SJSA1 (cell line): Measurements from ENCODE around the gene WDR17. TPM values are rescaled to one million over a fixed set of nuclear protein-coding genes. Genes with fewer than 3 reads are reported as not detected.

Experiments
- DNase-seq, 2 experiments: peaks; one replicate each; pipeline ENCODE4 v3.0.0-alpha.2; 2015 to 2020; ENCODE audit warnings: low spot score in 2 of 2, low read depth in 1 of 2
- H3K27ac ChIP-seq: fragments of 250-450 bp; sonication (Bioruptor Pico); 2 replicates; pipeline ENCODE4 v1.5.1; 2020; ENCODE audit warnings: mild to moderate bottlenecking, moderate library complexity
- H3K27me3 ChIP-seq: fragments of 250-450 bp; sonication (Bioruptor Pico); replicated peaks from 2 replicates; pipeline ENCODE4 v1.5.1; 2020; ENCODE audit warnings: mild to moderate bottlenecking, moderate library complexity
- H3K36me3 ChIP-seq: fragments of 250-450 bp; sonication (Bioruptor Pico); 2 replicates; pipeline ENCODE4 v1.5.1; 2020; ENCODE audit warnings: mild to moderate bottlenecking
- H3K4me1 ChIP-seq: fragments of 250-450 bp; sonication (Bioruptor Pico); replicated peaks from 2 replicates; pipeline ENCODE4 v1.6.1; 2021; ENCODE audit warnings: mild to moderate bottlenecking
- H3K4me3 ChIP-seq: fragments of 250-450 bp; sonication (Bioruptor Pico); 2 replicates; pipeline ENCODE4 v1.5.1; 2020; ENCODE audit warnings: mild to moderate bottlenecking
- H3K9me3 ChIP-seq: fragments of 250-450 bp; sonication (Bioruptor Pico); replicated peaks from 2 replicates; pipeline ENCODE4 v1.5.1; 2020; ENCODE audit warnings: mild to moderate bottlenecking
- total RNA-seq: library from RNA; depleted of rRNA; stranded (reverse); fragments of >200 nt; shearing (Covaris generic); gene quantifications from 2 replicates; pipeline ENCODE4 v1.2.3, GENCODE V29; 2014

The WDR17 gene
- total RNA-seq, 1 experiment from 2014 or later, result 0.58 TPM

DNA sequence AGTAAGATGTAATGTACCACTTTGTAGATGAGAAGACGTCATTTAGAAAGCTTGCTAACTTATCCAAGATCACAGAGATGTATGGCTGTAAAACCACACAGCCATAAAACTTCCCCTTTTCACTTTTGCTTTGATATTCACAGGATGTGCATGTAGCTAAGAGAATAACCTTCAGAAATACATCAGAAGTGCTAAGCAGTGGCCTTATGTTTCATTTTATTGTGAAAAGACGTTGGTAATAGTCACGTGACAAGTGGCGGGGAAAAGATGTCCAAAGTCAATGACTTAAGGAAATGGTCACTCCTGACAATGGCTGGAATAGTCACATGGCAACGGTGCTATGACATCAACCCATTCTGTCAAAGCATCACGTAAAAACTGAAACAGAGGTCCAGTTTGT lies 12.9 kb upstream of the WDR17 start:
- Histone ChIP-seq H3K27ac (no peak overlapping the region), H3K4me3 (no peak overlapping the region), H3K9me3 (no peaks in the 10 kb centered on the region), H3K4me1 (no peaks in the 10 kb centered on the region), H3K27me3 (no peaks in the 10 kb centered on the region), H3K36me3 (no peaks in the 10 kb centered on the region)
- no peak for DNase-seq

DNA sequence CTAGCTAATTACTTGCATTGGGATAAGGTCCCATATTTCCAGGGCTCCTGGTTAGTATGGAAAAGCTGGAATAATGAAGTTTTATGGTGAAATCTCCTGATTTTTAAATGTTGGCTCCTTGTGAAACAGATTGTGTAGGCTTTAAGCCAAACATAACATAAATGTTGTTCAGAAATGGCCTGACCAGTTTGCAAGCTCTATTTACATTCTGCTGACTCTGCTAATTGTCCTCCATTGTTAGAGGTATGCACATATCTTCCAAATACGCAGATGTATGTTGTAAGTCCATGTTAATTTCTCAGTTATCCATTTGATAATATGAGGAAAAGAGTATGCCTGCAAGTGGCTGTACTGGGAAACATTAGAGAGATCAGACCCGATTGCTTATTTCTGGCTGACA lies 11.9 kb upstream of the WDR17 start:
- Histone ChIP-seq H3K36me3 (no peaks in the 10 kb centered on the region), H3K4me3 (no peak overlapping the region)
- DNase-seq, result no peak

DNA sequence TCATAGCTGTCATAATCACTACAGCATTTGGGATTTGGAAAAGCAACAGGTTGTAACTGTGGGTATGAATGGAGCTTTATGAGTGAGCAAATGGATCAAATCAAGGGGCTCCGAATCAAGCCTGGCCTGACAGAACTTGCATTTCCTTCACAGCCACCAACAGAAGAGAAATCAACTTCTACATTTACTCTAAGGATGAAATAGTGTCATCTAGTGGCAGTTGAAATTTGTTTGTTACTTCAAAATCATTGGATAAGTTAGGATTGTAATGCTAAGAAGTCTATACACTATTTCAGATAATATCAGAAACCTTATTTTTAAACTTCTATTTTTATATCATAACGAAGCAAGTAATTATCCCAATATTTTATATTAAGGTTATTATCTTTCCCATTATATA lies 10.7 kb upstream of the WDR17 start:
- Histone ChIP-seq H3K4me1 (no peaks in the 10 kb centered on the region), H3K4me3 (no peak overlapping the region), H3K36me3 (no peaks in the 10 kb centered on the region), H3K27ac (no peak overlapping the region), H3K27me3 (no peaks in the 10 kb centered on the region), H3K9me3 (no peaks in the 10 kb centered on the region)
- no peak for DNase-seq

More for the DNA sequence above, 11.9 kb upstream of the WDR17 start:
- H3K9me3 ChIP-seq, result no peaks in the 10 kb centered on the region
- H3K4me1 ChIP-seq, result no peaks in the 10 kb centered on the region
- no peak overlapping the region for H3K27ac ChIP-seq
- no peaks in the 10 kb centered on the region for H3K27me3 ChIP-seq

DNA sequence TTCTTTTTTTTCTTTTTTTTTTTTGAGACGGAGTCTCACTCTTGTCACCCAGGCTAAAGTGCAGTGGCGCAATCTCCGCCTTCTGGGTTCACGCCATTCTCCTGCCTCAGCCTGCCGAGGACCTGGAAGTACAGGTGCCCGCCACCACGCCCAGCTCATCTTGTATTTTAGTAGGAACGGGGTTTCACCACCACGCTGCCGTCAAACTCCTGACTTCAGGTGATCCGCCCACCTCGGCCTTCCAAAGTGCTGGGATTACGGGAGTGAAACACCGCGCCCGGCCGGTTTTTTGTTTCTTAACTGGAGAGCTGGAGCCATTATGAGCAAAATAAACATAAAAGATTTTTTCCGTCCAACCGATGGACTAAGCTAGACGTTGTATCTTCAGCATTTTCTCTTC lies 1.9 kb upstream of the WDR17 start:
- no peaks in the 10 kb centered on the region for H3K36me3 ChIP-seq
- H3K4me3 ChIP-seq, result no peak overlapping the region
- peaks cover 9% of the 10 kb centered on the region for H3K4me1 ChIP-seq
- no peak overlapping the region for H3K27ac ChIP-seq
- H3K27me3 ChIP-seq, result peaks cover 23% of the 10 kb centered on the region
- DNase-seq, result no peak
- no peaks in the 10 kb centered on the region for H3K9me3 ChIP-seq

DNA sequence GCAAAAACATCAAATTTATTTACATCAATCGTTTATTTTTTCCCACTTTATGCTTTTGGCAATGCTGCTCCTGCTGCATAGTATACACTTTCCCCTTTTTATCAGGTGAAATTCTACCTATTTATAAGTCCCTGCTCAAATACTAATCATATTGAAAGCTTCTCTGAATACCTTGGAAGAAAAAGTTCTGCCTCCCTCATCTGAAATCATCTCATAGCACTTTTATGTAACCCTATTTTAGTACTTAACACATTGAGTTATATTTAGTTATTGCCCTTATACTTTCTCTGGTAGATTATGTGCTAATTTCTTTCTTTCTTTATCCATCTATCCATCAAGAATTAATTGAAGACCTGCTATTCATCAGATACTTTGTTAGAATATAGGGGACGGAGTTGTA lies 1.1 kb upstream of the WDR17 start:
- Histone ChIP-seq H3K4me1 (peaks cover 9% of the 10 kb centered on the region), H3K27ac (no peak overlapping the region), H3K9me3 (no peaks in the 10 kb centered on the region), H3K4me3 (no peak overlapping the region), H3K27me3 (peaks cover 23% of the 10 kb centered on the region), H3K36me3 (no peaks in the 10 kb centered on the region)
- DNase-seq, result no peak

DNA sequence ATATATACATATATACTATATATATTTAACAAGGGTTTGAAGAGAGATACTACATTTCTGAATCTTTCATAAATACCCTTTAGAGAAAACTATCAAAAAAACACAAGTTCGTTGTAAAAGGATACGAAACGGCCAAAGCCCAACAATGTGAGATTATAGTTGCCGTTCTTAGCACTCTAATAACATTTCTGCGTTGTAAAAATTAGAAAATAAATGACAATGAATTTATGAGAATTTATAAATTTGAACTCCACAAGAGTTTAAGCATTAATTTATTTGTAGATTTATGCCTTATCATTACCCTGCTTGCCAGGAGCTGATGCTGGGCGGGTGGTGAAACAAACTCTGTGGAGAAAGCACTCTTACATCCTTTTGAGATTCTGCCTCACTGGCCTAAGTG lies 1.1 kb downstream of the WDR17 start:
- peaks cover 9% of the 10 kb centered on the region for H3K4me1 ChIP-seq
- no peak overlapping the region for H3K27ac ChIP-seq
- no peak for DNase-seq
- H3K27me3 ChIP-seq, result peaks cover 23% of the 10 kb centered on the region
- H3K36me3 ChIP-seq, result no peaks in the 10 kb centered on the region
- H3K9me3 ChIP-seq, result no peaks in the 10 kb centered on the region
- no peak overlapping the region for H3K4me3 ChIP-seq

DNA sequence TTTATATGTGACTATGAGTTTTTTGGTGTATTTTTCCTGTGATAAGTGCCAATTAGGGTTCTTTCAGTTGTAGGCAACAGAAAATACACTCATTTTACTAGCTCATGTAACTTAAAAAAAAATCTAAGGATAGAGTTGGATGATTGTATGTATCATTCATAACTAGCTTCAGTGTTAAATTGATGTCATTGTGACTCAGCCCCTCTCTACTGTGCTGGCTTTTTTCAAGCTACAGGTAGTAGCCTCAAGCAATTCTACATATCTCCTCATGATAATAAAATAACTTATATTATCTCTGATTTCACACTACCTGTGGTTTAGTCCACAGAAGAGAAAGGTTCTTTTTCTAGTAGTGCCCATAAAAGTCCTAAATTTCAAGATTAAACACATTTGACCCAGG lies 11.9 kb downstream of the WDR17 start:
- H3K9me3 ChIP-seq, result no peaks in the 10 kb centered on the region
- no peaks in the 10 kb centered on the region for H3K27me3 ChIP-seq
- no peak overlapping the region for H3K4me3 ChIP-seq
- DNase-seq, result no peak
- H3K36me3 ChIP-seq, result no peaks in the 10 kb centered on the region
- H3K27ac ChIP-seq, result no peak overlapping the region
- H3K4me1 ChIP-seq, result no peaks in the 10 kb centered on the region

DNA sequence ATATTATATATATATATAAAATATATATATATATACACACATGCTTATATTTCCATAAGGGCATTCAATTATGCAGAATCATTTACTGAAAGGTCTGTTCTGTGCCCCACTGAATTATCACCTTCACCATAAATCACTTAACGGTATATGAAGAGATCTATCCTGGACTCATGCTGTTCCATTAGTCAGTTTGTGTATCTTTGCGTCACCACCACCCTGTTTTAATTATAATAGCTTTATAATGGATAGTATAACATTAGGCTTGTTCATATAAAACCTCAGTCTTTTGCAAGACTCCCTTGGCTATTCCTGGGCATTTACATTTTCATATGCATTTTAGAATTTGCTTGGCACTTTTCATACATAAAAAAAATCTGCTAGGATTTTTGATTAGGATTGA lies 19.1 kb downstream of the WDR17 start:
- no peaks in the 10 kb centered on the region; the same call in 1 of the 2 replicates for H3K27me3 ChIP-seq
- no peak for DNase-seq
- no peak overlapping the region for H3K27ac ChIP-seq
- no peaks in the 10 kb centered on the region for H3K9me3 ChIP-seq
- no peak overlapping the region for H3K4me3 ChIP-seq
- H3K36me3 ChIP-seq, result no peaks in the 10 kb centered on the region
- no peaks in the 10 kb centered on the region for H3K4me1 ChIP-seq

DNA sequence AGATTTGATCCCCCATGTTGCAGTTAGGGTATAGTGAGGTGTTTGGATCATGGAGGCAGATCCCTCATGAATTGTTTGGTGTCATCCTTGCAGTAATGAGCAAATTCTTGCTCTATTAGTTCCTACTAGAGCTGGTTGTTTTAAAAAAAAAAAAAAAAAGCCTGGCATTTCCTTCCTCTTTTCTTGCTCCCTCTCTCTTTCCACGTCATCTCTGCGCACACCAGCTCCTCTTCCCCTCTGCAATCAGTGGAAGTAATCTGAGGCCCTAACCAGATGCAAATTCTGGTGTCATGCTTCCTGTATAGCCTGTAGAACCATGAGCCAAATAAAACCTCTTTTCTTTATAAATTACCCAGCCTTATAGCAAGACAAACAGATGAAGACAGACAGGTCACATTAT lies 24.5 kb downstream of the WDR17 start:
- no peaks in the 10 kb centered on the region for H3K36me3 ChIP-seq
- H3K27ac ChIP-seq, result no peak overlapping the region
- H3K9me3 ChIP-seq, result no peaks in the 10 kb centered on the region
- H3K4me1 ChIP-seq, result no peaks in the 10 kb centered on the region
- no peak overlapping the region for H3K4me3 ChIP-seq
- DNase-seq, result no peak
- no peaks in the 10 kb centered on the region; the same call in 1 of the 2 replicates for H3K27me3 ChIP-seq

DNA sequence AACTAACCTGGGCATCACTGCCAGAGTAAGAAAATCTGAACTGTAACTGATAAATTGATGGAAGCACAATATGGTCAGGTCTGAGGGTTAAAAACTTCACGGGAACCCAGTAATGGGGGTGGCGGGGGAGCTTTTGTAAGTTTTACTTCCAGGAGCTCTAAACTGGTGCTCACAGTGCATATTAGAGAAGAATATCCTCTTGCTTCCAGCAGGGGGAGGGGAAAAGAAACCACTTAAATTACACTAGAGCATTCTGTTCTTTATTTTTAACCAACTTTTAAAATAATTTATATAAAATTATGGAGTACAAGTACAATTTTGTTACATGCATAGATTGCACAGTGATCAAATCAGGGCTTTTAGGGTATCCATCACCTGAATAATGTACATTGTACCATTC lies 33.7 kb downstream of the WDR17 start:
- no peaks in the 10 kb centered on the region for H3K9me3 ChIP-seq
- H3K4me1 ChIP-seq, result no peaks in the 10 kb centered on the region
- DNase-seq, result no peak
- H3K27me3 ChIP-seq, result no peaks in the 10 kb centered on the region
- no peak overlapping the region for H3K27ac ChIP-seq
- H3K36me3 ChIP-seq, result no peaks in the 10 kb centered on the region
- no peak overlapping the region for H3K4me3 ChIP-seq

DNA sequence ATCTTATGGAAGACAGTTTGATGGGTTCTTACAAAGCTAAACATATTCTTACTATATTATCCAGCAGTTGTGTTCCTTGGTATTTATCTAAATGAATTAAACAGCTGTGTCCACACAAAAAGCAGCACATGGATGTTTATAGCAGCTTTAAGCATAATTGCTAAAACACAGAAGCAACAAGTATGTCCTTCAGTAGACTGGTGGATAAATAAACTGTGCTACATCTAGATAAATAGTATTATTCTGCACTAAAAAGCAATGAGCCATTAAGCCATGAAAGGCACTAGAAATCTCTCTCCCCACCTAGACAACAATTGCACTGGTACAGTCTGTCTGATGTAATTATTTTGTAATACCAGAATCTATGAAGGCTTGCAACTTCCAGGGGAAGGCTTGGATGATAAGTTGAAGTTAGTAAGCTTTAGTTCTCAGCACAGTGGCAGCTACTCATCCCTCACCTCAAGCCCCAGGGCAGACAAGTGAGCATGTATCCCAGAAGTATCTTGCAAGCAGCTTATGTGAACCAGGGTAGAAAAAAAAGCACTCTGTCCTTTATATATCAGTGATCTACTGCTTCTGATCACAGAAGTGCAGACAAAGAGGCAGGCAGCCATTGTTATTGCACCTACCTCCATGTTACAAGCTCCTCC lies 36.9 kb downstream of the WDR17 start:
- H3K4me3 ChIP-seq, result no peak overlapping the region
- no peaks in the 10 kb centered on the region for H3K27me3 ChIP-seq
- DNase-seq, result no peak

DNA sequence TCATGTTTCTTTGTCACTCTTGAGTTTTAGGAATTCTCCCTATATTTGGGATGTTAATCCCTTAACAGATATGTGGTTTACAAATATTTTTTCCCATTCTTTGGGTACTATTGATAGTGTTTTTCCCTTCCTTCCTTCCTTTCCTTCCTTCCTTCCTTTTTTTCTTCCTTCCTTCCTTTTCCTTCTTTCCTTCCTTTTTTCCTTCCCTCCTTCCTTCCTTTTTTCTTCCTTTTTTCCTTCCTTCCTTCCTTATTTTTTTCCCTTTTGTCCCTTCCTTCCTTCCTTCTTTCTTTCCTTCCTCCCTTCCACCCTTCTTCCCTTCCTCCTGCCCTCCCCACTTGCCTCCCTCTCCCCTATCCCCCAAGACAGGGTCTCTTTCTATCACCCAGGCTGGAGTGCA lies 42.1 kb downstream of the WDR17 start:
- Histone ChIP-seq H3K27me3 (no peaks in the 10 kb centered on the region), H3K9me3 (no peaks in the 10 kb centered on the region), H3K4me3 (no peak overlapping the region), H3K4me1 (no peaks in the 10 kb centered on the region), H3K36me3 (no peaks in the 10 kb centered on the region), H3K27ac (no peak overlapping the region)
- no peak for DNase-seq

More for the DNA sequence above, 36.9 kb downstream of the WDR17 start:
- no peaks in the 10 kb centered on the region for H3K36me3 ChIP-seq
- H3K4me1 ChIP-seq, result no peaks in the 10 kb centered on the region
- no peak overlapping the region for H3K27ac ChIP-seq
- no peaks in the 10 kb centered on the region for H3K9me3 ChIP-seq

DNA sequence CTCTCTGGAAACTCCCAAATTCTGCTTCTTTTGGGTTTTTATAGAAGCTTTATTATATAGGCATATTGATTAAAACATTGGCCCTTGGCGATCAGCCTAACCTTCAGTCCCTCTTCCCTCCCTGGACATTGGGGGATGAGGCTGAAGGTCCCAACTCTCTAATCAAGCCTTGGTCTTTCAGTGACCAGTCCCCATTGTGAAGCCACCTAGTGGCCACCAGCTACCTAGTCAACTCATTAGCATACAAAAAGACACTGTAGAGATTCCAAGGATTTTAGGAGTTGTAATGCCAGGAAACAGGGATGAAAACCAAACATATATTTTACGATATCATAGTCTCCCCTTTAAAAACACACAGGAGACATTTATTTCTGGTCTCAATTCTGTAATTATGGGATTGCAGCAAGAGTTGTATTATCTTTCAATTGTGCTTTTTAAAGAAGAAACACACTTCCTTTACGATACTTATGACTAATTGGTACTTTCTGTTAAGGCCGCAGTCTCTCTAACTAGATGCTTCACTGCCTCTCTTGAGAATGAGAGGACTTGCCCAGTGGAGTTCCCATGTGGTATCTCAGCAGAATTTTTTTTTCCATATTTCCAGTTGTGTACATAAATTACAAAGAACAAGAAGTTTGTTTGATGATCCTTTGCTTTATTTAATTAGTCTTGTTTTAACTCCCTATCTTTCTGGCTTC lies 58.2 kb downstream of the WDR17 start:
- no peaks in the 10 kb centered on the region for H3K36me3 ChIP-seq
- DNase-seq, result peak in 1 of 2 experiments; percentile 18
- no peaks in the 10 kb centered on the region for H3K27me3 ChIP-seq
- H3K9me3 ChIP-seq, result no peaks in the 10 kb centered on the region
- no peaks in the 10 kb centered on the region for H3K4me1 ChIP-seq
- no peak overlapping the region for H3K4me3 ChIP-seq
- no peak overlapping the region for H3K27ac ChIP-seq

DNA sequence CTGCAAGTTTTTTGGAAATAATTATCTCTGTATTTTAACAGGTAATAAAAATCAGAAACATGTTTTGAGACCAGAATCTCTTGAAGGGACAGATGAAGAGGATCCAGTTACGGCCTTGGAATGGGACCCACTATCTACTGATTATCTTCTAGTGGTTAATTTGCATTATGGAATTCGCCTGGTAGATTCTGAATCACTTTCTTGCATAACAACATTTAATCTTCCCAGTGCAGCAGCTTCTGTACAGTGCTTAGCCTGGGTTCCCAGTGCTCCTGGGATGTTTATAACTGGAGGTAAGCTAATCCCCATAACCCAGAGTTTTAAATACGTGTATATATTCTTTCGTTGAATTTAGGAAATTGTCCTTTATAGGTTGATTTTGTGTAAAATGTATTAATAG lies 59.4 kb downstream of the WDR17 start:
- no peak for DNase-seq

More for the DNA sequence above, 59.4 kb downstream of the WDR17 start:
- H3K4me3 ChIP-seq, result no peak overlapping the region
- no peak overlapping the region for H3K27ac ChIP-seq
- no peaks in the 10 kb centered on the region for H3K36me3 ChIP-seq
- H3K27me3 ChIP-seq, result no peaks in the 10 kb centered on the region
- H3K9me3 ChIP-seq, result no peaks in the 10 kb centered on the region
- H3K4me1 ChIP-seq, result peaks cover 7% of the 10 kb centered on the region; the same call in 1 of the 2 replicates
